ENCODE results near the gene ATG14.

DNA sequence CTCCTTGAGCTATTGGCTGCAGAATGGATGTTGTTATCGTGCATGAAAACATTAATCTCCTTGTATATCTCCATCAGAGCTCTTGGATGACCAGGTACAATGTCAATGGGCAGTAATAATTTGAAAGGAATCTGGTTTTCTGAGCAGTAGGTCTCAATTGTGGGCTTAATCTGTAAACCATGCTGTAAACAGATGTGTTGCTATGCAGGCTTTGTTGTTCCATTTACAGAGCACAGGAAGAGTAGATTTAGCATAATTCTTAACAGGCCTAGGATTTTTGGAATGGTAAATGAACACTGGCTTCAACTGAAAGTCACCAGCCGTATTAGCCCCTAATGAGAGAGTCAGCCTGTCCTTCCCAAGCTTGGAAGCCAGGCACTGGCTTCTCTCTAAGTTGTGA, 50.4 kb downstream of the ATG14 start:
- TF ChIP-seq, protein P1, sequence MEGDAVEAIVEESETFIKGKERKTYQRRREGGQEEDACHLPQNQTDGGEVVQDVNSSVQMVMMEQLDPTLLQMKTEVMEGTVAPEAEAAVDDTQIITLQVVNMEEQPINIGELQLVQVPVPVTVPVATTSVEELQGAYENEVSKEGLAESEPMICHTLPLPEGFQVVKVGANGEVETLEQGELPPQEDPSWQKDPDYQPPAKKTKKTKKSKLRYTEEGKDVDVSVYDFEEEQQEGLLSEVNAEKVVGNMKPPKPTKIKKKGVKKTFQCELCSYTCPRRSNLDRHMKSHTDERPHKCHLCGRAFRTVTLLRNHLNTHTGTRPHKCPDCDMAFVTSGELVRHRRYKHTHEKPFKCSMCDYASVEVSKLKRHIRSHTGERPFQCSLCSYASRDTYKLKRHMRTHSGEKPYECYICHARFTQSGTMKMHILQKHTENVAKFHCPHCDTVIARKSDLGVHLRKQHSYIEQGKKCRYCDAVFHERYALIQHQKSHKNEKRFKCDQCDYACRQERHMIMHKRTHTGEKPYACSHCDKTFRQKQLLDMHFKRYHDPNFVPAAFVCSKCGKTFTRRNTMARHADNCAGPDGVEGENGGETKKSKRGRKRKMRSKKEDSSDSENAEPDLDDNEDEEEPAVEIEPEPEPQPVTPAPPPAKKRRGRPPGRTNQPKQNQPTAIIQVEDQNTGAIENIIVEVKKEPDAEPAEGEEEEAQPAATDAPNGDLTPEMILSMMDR (IDR thresholded peaks at IDR 0.05), result no peak
- TF ChIP-seq POLR2A (IDR thresholded peaks at IDR 0.05) (no peak), POLR2AphosphoS5 (IDR thresholded peaks at IDR 0.05) (no peak)

Data from prostate gland (tissue), 2 donors.